IPS-18a (cell line): ENCODE results near the gene HEATR9.

Source experiments
- H3K27ac ChIP-seq: one replicate; pipeline ENCODE4 v1.5.1; 2013; ENCODE audit warnings: low read length
- H3K27me3 ChIP-seq: one replicate; pipeline ENCODE4 v1.6.1; 2013; ENCODE audit warnings: mild to moderate bottlenecking, low read length; ENCODE audit not compliant: control insufficient read depth, insufficient read depth
- H3K36me3 ChIP-seq: one replicate; pipeline ENCODE4 v1.6.1; 2013; ENCODE audit warnings: low read depth, low read length; ENCODE audit not compliant: control insufficient read depth
- H3K4me1 ChIP-seq: one replicate; pipeline ENCODE4 v1.6.1; 2013; ENCODE audit warnings: low read depth, low read length; ENCODE audit not compliant: control insufficient read depth
- H3K4me3 ChIP-seq: one replicate; pipeline ENCODE4 v1.5.1; 2013; ENCODE audit warnings: low read length
- H3K9ac ChIP-seq: one replicate; pipeline ENCODE4 v1.6.1; 2013; ENCODE audit warnings: mild to moderate bottlenecking, low read length, moderate library complexity
- H3K9me3 ChIP-seq: one replicate; pipeline ENCODE4 v1.6.1; 2013; ENCODE audit warnings: low read depth, low read length; ENCODE audit not compliant: control insufficient read depth

Gene HEATR9

GRCh38 chr17:35872196-35872980 is 3.7 kb upstream of the HEATR9 start:
- no peaks in the 10 kb centered on the region for H3K4me1 ChIP-seq
- H3K9ac ChIP-seq, result no peak overlapping the region
- H3K4me3 ChIP-seq, result no peak overlapping the region
- no peaks in the 10 kb centered on the region for H3K27me3 ChIP-seq
- no peaks in the 10 kb centered on the region for H3K9me3 ChIP-seq
- no peak overlapping the region for H3K27ac ChIP-seq
- H3K36me3 ChIP-seq, result no peaks in the 10 kb centered on the region

GRCh38 chr17:35870906-35871819 is 2.5 kb upstream of the HEATR9 start:
- Histone ChIP-seq H3K9me3 (no peaks in the 10 kb centered on the region), H3K4me1 (no peaks in the 10 kb centered on the region), H3K4me3 (no peak overlapping the region), H3K36me3 (no peaks in the 10 kb centered on the region), H3K27me3 (no peaks in the 10 kb centered on the region), H3K27ac (no peak overlapping the region), H3K9ac (no peak overlapping the region)

- no peaks in the 10 kb centered on the region for H3K4me1 ChIP-seq
- H3K4me3 ChIP-seq, result no peak overlapping the region
- H3K9me3 ChIP-seq, result no peaks in the 10 kb centered on the region
- H3K9ac ChIP-seq, result no peak overlapping the region
- H3K36me3 ChIP-seq, result no peaks in the 10 kb centered on the region
- H3K27me3 ChIP-seq, result no peaks in the 10 kb centered on the region
- H3K27ac ChIP-seq, result no peak overlapping the region
These were observed 1.1 kb downstream of the HEATR9 start for GRCh38 chr17:35867574-35867973.

GRCh38 chr17:35866341-35866950 is 2.2 kb downstream of the HEATR9 start:
- no peak overlapping the region for H3K9ac ChIP-seq
- no peaks in the 10 kb centered on the region for H3K4me1 ChIP-seq
- no peaks in the 10 kb centered on the region for H3K9me3 ChIP-seq
- H3K4me3 ChIP-seq, result no peak overlapping the region
- no peak overlapping the region for H3K27ac ChIP-seq
- no peaks in the 10 kb centered on the region for H3K27me3 ChIP-seq
- H3K36me3 ChIP-seq, result no peaks in the 10 kb centered on the region

GRCh38 chr17:35865412-35866340 is 3.0 kb downstream of the HEATR9 start:
- no peak overlapping the region for H3K4me3 ChIP-seq
- H3K9me3 ChIP-seq, result no peaks in the 10 kb centered on the region
- no peaks in the 10 kb centered on the region for H3K36me3 ChIP-seq
- no peak overlapping the region for H3K9ac ChIP-seq
- H3K27me3 ChIP-seq, result no peaks in the 10 kb centered on the region
- no peak overlapping the region for H3K27ac ChIP-seq
- H3K4me1 ChIP-seq, result no peaks in the 10 kb centered on the region

- Histone ChIP-seq H3K27me3 (no peaks in the 10 kb centered on the region), H3K27ac (no peak overlapping the region), H3K4me1 (no peaks in the 10 kb centered on the region), H3K9me3 (no peaks in the 10 kb centered on the region), H3K36me3 (no peaks in the 10 kb centered on the region), H3K9ac (no peak overlapping the region), H3K4me3 (no peak overlapping the region)
These were observed 3.8 kb downstream of the HEATR9 start for GRCh38 chr17:35864853-35865252.

- H3K4me1 ChIP-seq, result no peaks in the 10 kb centered on the region
- no peaks in the 10 kb centered on the region for H3K9me3 ChIP-seq
- H3K27ac ChIP-seq, result no peak overlapping the region
- H3K27me3 ChIP-seq, result no peaks in the 10 kb centered on the region
- H3K9ac ChIP-seq, result no peak overlapping the region
- H3K4me3 ChIP-seq, result no peak overlapping the region
- H3K36me3 ChIP-seq, result no peaks in the 10 kb centered on the region
These were observed 12.1 kb downstream of the HEATR9 start for GRCh38 chr17:35856603-35857002.

- Histone ChIP-seq H3K36me3 (no peaks in the 10 kb centered on the region), H3K27ac (no peak overlapping the region), H3K4me1 (no peaks in the 10 kb centered on the region), H3K9ac (no peak overlapping the region), H3K27me3 (no peaks in the 10 kb centered on the region), H3K9me3 (no peaks in the 10 kb centered on the region), H3K4me3 (no peak overlapping the region)
These were observed 12.7 kb downstream of the HEATR9 start for GRCh38 chr17:35855965-35856364.

- H3K4me1 ChIP-seq, result no peaks in the 10 kb centered on the region
- no peak overlapping the region for H3K27ac ChIP-seq
- no peak overlapping the region for H3K9ac ChIP-seq
- H3K9me3 ChIP-seq, result no peaks in the 10 kb centered on the region
- peaks cover 31% of the 10 kb centered on the region for H3K36me3 ChIP-seq
- H3K4me3 ChIP-seq, result no peak overlapping the region
- H3K27me3 ChIP-seq, result no peaks in the 10 kb centered on the region
These were observed 19.0 kb downstream of the HEATR9 start for GRCh38 chr17:35849469-35850348.

GRCh38 chr17:35847633-35848373 is 20.9 kb downstream of the HEATR9 start:
- H3K27me3 ChIP-seq, result no peaks in the 10 kb centered on the region
- H3K36me3 ChIP-seq, result peaks cover 49% of the 10 kb centered on the region
- H3K4me3 ChIP-seq, result no peak overlapping the region
- H3K27ac ChIP-seq, result no peak overlapping the region
- H3K9me3 ChIP-seq, result no peaks in the 10 kb centered on the region
- H3K4me1 ChIP-seq, result no peaks in the 10 kb centered on the region
- H3K9ac ChIP-seq, result no peak overlapping the region
